Middle frontal gyrus (tissue), 1 donor: Measurements from ENCODE around the gene LMF2.
A peak's percentile ranks its signal among the peaks of the same experiment; 100 is the strongest.
"Not testable (repeated sequence)": the region's sequence is repeated elsewhere in the genome, so short reads cannot be mapped to it uniquely, and the experiment has no call there.

Experiments used
- DNase-seq: peaks from one replicate; pipeline ENCODE4 v3.0.0-alpha.2; 2015; ENCODE audit warnings: low spot score; ENCODE audit errors: extremely low spot score

LMF2 gene

GRCh38 chr22:50536226-50536625 is 28.7 kb upstream of the LMF2 start:
- no peak for DNase-seq

- DNase-seq = no peak
Observed at GRCh38 chr22:50535113-50535512, 27.6 kb upstream of the LMF2 start.

- not testable (repeated sequence) for DNase-seq
Observed at GRCh38 chr22:50533856-50534711, 26.6 kb upstream of the LMF2 start.

- DNase-seq = no peak
Observed at GRCh38 chr22:50532824-50533796, 25.6 kb upstream of the LMF2 start.

- no peak for DNase-seq
Observed at GRCh38 chr22:50531962-50532674, 24.6 kb upstream of the LMF2 start.

- no peak for DNase-seq
Observed at GRCh38 chr22:50531546-50531961, 24.1 kb upstream of the LMF2 start.

- no peak for DNase-seq
Observed at GRCh38 chr22:50530877-50531545, 23.5 kb upstream of the LMF2 start.

GRCh38 chr22:50530580-50530876 is 23.0 kb upstream of the LMF2 start:
- DNase-seq = no peak

- DNase-seq = no peak
Observed at GRCh38 chr22:50529897-50530579, 22.5 kb upstream of the LMF2 start, which contains the start of gene TYMP. Gene TYMP, minus strand, starts transcription at chr22:50530012. Its CDS starts 303 bp downstream, at chr22:50529709.

- DNase-seq = no peak
Observed at GRCh38 chr22:50529416-50529896, 22.0 kb upstream of the LMF2 start.

- DNase-seq = no peak
Observed at GRCh38 chr22:50528682-50529415, 21.3 kb upstream of the LMF2 start.

GRCh38 chr22:50527921-50528681 is 20.6 kb upstream of the LMF2 start:
- no peak for DNase-seq

- no peak for DNase-seq
Observed at GRCh38 chr22:50526834-50527801, 19.6 kb upstream of the LMF2 start.

- no peak for DNase-seq
Observed at GRCh38 chr22:50526108-50526833, 18.8 kb upstream of the LMF2 start.

GRCh38 chr22:50525858-50526107 is 18.3 kb upstream of the LMF2 start:
- DNase-seq = no peak

GRCh38 chr22:50525104-50525857 is 17.8 kb upstream of the LMF2 start, which contains the start of gene SCO2:
Gene SCO2, minus strand, starts transcription at chr22:50525598. Its CDS starts 1,187 bp downstream, at chr22:50524411.
- peak; percentile 96 for DNase-seq
